HS-27A (cell line): ENCODE results near the gene MLPH.

Experiments
- DNase-seq: peaks from one replicate; pipeline ENCODE4 v3.0.0-alpha.2; 2012; ENCODE audit warnings: low read depth, missing footprints

Gene MLPH

DNA sequence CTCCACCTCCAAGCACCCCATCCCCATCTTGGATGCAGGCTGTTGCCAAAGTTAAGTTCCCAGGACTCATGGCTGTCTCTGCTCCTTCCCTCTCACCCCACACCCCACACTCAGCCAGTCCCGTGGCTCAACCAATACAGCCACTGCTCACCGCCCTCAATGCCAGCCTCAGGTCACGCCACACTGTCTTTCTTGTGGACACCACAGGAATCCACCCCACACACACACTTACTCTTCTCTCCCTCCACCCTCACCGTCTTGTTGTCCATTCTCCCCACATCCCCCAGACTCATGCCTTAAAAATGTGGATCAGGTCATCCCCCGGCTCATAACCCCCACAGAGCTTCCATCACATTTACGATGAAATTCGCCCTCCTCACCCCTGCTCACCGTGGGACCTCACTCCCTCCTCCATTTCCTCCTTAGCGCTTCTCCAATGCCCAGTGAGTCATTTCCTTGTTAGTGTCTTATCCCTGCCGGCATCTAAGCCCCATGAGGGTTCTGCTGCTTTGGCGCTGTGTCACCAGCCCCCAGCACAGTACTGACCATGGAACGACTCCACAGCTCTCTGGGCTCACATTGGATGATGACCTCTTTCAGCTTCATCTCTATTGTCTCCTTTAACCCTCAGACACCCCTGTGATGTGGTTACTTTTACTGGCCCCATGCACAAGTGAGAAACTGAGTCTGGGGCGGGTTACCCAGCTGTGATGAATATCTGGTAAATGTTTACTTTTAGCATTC lies 13.8 kb downstream of the MLPH start:
- DNase-seq: peak; percentile 68

- DNase-seq: no peak
These were observed 15.0 kb downstream of the MLPH start for GRCh38 chr2:237501892-237502513.

- DNase-seq: no peak
These were observed 16.1 kb downstream of the MLPH start for GRCh38 chr2:237503201-237503600.

DNA sequence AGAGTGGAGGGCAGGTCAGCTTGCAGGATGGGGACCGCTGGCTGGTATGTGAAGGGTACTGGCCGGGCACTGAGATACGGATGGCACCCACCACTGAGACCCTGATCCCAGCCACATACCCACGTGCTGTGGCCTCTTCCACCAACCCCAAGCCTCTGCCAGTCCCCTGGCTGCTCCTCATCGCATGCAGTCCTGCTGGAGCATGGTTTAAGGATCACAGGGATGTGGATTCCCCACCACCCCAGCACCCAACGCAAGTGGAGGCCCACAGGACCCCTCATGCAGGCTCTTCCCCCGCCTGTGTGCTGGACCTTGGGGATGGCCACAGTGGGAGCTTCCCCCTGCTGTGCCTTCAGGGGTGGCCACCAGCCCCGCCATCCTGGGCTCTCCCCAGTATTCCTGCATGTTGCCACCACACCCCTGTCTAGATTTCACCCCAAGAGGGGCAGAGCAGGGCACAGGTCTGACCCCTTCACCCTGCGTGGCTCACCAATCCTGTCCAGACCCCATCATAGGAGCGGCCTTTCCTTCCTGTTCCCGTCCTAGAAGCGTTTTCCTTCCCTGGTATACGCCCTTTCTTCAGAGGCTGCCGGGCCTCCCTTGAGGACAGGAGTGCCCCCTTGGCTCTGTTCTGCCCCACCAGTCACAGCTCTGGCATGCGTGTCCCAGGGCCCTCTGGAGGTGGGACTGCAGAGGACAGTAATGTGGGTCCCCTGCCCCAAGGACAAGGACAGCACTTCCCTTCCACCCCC lies 18.3 kb downstream of the MLPH start:
- no peak for DNase-seq

DNA sequence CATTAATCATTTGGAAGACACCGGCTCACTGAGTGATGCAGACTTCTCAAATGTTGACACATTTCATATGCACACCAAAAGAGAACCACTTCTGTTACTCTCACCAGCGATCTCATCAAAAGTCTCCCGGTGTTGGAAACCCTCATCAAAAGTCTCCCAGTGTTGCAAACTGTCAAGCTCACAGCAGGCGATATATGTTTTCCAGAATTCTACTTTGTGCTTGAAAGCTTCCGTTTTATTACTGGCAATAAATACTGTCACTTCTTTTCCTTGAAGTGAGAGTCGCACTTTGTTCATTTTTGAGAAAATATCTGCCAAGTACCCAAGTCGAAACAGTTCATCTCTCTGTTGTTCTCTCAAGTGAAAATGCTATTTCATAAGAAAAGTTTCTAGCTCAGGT lies 20.5 kb downstream of the MLPH start:
- DNase-seq: no peak

GRCh38 chr2:237508361-237508760 lies 21.3 kb downstream of the MLPH start:
- no peak for DNase-seq

GRCh38 chr2:237509151-237509550 lies 22.1 kb downstream of the MLPH start:
- no peak for DNase-seq

GRCh38 chr2:237509905-237510304 lies 22.9 kb downstream of the MLPH start:
- no peak for DNase-seq

- no peak for DNase-seq
These were observed 23.6 kb downstream of the MLPH start for GRCh38 chr2:237510502-237511217.

DNA sequence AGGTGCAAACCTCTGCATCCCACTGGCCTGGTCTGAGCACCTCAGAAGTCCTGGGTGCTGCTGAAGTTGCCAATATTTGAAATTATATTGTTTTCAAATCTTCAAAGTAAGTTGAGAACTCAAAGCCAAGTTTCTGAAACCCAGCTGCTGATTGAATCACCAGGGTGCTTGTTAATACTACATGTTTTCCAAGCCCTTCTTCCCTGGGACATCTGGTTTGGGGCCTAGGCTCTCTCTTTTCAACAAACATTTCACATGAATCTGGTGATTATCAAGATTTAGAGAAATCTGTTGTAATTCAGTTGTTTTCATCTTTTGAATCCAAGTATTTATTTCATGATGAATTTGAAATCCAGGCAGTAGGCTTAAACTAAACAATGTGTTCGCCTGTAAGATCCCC lies 24.4 kb downstream of the MLPH start:
- DNase-seq: no peak

GRCh38 chr2:237511885-237512405 lies 24.9 kb downstream of the MLPH start:
- DNase-seq: no peak

- DNase-seq: no peak
These were observed 25.9 kb downstream of the MLPH start for GRCh38 chr2:237512774-237513466.

DNA sequence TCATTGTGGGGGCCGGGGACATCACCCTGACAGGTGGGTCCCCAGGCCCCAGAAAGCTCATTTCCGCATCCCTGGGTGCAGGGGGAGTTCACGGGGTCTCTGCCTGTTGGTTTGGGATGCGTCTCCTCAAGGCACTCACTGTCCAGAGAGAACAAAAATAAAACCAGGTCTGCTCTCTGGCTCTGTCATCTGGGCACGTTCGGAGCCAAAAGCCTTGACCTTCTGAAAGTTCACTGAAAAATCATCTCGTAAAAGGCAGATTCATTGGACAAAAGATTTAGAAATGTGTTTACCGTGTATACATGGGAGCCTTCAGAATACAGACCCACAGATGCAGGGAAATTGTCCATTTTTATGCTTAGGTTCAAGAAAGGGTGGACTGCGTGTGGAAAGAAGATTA lies 26.6 kb downstream of the MLPH start:
- no peak for DNase-seq

DNA sequence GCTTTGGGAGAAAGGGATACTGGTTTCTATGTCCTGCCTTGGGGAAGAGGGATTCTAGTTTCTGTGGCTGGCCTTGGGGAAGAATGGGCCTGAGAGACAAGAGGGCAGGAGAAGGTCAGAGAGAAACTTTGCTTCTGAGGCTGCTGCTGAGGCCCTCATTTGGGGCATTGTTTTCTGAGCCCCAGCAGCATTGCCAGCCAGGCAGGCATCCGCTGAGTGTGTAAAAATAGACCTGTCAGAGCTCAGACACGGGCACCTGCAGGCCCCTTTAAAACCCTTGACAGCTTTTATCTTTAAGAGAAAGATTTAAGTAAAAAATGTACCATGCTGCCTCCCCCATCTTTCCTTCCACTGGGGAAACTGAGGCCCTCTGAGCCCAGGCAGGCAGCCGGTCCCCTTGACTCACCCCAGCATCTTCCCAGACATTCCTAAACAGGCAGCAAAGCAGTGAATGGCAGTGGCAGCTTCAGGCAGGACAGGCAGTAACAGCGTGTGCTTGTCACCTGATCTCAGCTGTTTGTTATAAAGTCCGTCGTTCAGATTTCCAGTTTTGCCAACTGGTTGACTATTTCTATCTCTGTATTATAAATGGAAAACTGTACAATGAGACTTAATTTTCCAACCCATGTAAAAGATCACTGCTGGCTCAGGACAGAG lies 27.6 kb downstream of the MLPH start:
- DNase-seq: no peak

GRCh38 chr2:237515166-237515565 lies 28.1 kb downstream of the MLPH start:
- no peak for DNase-seq

DNA sequence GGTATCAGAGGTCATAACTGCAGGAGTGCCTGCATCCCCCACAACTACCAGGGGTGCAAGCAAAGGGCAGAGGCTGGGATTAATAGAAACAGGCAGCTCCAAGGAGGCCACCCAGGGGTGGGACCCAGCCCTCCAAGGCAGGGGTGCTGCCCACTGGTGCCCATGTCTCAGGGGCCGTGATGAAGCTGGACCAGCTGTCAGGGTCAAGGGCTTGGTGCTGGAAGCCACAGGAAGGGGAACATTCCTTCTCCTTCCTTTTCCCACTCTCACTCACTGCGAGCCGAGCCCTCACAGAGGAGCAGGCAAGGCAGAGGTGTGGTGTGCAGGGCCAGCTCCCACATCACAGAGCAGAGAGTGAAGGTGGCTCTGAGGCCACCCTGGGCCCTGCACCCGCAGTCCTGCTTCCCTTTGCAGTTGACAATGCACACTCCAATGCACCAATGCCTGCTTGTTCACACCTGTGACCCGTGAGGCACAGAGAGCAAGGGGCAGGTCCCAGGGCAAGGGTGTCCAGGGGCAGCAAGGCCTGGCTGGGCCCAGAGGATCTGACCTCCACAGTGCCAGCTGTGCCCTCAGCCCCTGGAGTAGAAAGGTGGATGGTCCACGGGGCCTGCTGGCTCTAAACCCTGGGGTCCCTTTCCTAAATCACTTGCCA lies 28.7 kb downstream of the MLPH start:
- no peak for DNase-seq

GRCh38 chr2:237517163-237517562 lies 30.1 kb downstream of the MLPH start:
- no peak for DNase-seq

DNA sequence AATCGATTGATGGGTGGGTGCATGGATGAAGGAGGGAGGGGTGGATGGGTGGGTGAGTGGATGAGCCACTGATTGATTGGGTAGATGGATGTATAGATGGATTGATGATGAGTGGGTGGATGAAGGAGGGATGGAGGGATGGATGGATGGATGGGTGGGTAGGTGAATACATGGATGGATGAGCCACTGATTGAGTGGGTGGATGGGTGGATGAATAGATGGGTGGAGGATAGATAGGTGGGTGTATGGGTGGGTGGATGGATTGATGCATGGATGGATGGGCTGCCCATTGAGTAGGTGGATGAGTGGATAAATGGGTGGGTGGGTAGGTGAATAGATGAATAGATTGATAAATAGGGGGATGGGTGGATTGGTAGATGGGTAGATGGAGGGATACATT lies 30.9 kb downstream of the MLPH start:
- no peak for DNase-seq

DNA sequence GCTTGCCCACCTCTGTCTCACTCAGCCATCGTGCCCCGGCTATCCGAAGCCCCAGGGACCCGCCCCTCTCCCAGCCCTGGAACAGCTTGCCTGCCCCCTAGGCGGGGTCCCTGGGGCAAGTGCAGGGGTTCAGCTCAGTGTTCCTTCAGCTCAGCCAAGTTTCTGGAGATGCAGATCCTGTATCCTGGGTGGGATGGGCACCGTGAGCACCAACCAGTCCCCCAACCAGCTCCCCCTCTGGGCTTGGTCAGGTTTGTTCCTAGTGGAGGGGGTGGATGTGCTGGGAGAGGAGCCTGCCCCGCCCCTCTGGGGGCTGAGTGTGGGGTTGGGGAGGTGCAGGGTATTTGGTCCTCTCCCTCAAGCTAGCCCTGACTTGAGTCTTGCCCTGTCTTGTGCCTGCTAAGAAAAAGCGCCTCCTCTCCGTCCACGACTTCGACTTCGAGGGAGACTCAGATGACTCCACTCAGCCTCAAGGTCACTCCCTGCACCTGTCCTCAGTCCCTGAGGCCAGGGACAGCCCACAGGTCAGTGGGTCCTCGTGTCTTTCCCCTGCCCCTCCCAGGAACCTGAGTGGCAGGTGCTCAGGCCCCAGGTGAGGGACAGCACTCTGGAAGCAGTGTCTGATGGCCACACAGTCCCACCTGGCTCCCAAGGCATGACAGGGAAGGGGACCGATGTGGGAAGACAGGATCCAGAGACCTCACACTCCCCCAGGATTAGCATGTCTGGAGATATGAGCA lies 32.6 kb downstream of the MLPH start:
- DNase-seq: no peak

GRCh38 chr2:237520290-237520689 lies 33.2 kb downstream of the MLPH start:
- DNase-seq: no peak
